Measurements from ENCODE around the gene NBAS. TPM values are rescaled to one million over a fixed set of nuclear protein-coding genes. Genes with fewer than 3 reads are reported as not detected.

Gene NBAS
- total RNA-seq, 1 experiment from 2014 or later, result 28.9 TPM

DNA sequence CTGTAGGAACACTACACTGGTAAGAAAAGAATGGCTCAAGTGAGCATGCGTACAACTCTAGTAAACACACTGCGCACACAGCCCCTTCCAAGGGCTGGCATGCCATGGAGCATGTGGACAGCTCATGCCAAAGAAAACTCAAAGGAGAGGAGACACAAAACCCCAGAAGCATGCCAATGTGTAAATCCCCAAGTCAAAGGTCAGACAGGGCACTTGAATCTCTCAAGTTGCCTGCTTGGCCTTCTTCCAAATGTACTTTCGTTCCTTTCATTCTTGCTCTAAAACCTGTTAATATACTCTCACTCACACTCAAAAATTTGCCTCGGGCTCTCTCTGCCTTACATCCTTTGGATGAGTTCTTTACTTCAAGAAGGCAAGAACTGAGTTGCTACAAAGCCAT is 365.3 kb downstream of the NBAS start:
- no peaks in the 10 kb centered on the region for H3K36me3 ChIP-seq (ENCODE audit: low read depth)
- H3K27ac ChIP-seq, result no peak overlapping the region
- peak in 1 of 2 experiments; percentile 14 for DNase-seq
- H3K9me3 ChIP-seq (ENCODE audit: insufficient read depth, low read depth), result no peaks in the 10 kb centered on the region
- H3K4me2 ChIP-seq, result no peak overlapping the region
- H2AFZ ChIP-seq, result no peak overlapping the region
- H4K20me1 ChIP-seq (ENCODE audit: insufficient read depth), result no peaks in the 10 kb centered on the region; the same call in none of the 2 replicates
- ChIA-PET POLR2A (ENCODE audit: unreplicated experiment) (no interaction called here), CTCF (no interaction called here)
- no peaks in the 10 kb centered on the region for H3F3A ChIP-seq (ENCODE audit: insufficient read depth, low read depth)
- no peaks in the 10 kb centered on the region for H3K27me3 ChIP-seq (ENCODE audit: insufficient read depth, low read depth)
- 0 out of 2 replicates have a peak, but pooled peaks cover 5% of the 10 kb centered on the region for H3K4me1 ChIP-seq (replicated peaks; ENCODE audit: insufficient read depth)
- intact Hi-C loops (cut with micrococcal nuclease; ENCODE audit: unreplicated experiment), result no loop called here
- no peaks in the 10 kb centered on the region for H3K79me2 ChIP-seq (ENCODE audit: low read depth)
- TF ChIP-seq, protein P1, sequence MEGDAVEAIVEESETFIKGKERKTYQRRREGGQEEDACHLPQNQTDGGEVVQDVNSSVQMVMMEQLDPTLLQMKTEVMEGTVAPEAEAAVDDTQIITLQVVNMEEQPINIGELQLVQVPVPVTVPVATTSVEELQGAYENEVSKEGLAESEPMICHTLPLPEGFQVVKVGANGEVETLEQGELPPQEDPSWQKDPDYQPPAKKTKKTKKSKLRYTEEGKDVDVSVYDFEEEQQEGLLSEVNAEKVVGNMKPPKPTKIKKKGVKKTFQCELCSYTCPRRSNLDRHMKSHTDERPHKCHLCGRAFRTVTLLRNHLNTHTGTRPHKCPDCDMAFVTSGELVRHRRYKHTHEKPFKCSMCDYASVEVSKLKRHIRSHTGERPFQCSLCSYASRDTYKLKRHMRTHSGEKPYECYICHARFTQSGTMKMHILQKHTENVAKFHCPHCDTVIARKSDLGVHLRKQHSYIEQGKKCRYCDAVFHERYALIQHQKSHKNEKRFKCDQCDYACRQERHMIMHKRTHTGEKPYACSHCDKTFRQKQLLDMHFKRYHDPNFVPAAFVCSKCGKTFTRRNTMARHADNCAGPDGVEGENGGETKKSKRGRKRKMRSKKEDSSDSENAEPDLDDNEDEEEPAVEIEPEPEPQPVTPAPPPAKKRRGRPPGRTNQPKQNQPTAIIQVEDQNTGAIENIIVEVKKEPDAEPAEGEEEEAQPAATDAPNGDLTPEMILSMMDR (conservative IDR thresholded peaks at IDR 0.05), result no peak
- TF ChIP-seq EZH2 (IDR thresholded peaks at IDR 0.05; ENCODE audit: low read depth), result no peak
- no TSS peak for BruUV-seq (replicated peaks)
- H3K9me2 ChIP-seq (ENCODE audit: insufficient read depth), result no peaks in the 10 kb centered on the region; the same call in 1 of the 2 replicates
- H3K4me3 ChIP-seq, result no peak overlapping the region

DNA sequence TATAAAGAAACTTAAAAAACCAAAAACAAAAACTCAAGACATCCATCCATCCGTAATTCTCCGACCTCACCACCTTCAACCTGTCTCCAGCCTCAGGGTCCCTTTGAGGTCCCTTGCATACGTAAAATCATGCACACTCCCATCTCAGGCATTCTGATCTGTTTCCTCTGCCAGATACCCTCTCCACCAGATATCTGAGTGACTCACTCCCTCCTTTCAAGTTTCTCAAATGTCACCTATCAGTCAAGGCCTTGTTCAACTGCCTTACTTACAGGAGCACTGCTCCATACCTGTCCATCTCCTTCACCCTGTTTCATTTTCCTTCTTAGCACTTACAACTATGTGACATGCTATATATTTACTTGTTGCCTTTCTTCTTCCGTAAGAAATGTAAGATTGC is 369.3 kb downstream of the NBAS start:
- H3K4me3 ChIP-seq, result no peak overlapping the region
- no peaks in the 10 kb centered on the region; the same call in 1 of the 2 replicates for H3K9me2 ChIP-seq (ENCODE audit: insufficient read depth)
- intact Hi-C loops (cut with micrococcal nuclease; ENCODE audit: unreplicated experiment), result no loop called here
- H3K4me2 ChIP-seq, result no peak overlapping the region
- H3K27me3 ChIP-seq (ENCODE audit: insufficient read depth, low read depth), result no peaks in the 10 kb centered on the region
- H4K20me1 ChIP-seq (ENCODE audit: insufficient read depth), result no peaks in the 10 kb centered on the region; the same call in 1 of the 2 replicates
- H2AFZ ChIP-seq, result no peak overlapping the region
- TF ChIP-seq EZH2 (IDR thresholded peaks at IDR 0.05; ENCODE audit: low read depth), result no peak
- TF ChIP-seq, protein P1 (conservative IDR thresholded peaks at IDR 0.05), result no peak
- no peaks in the 10 kb centered on the region for H3F3A ChIP-seq (ENCODE audit: insufficient read depth, low read depth)
- no peaks in the 10 kb centered on the region for H3K79me2 ChIP-seq (ENCODE audit: low read depth)
- ChIA-PET POLR2A (ENCODE audit: unreplicated experiment) (interaction anchor here (0.6 to 0.7 kb wide), 2 partner anchors 38 to 50 kb away, joined by 3 to 10 read pairs; no protein-coding TSS in a partner anchor), CTCF (no interaction called here)
- no peaks in the 10 kb centered on the region for H3K9me3 ChIP-seq (ENCODE audit: insufficient read depth, low read depth)
- H3K27ac ChIP-seq, result no peak overlapping the region
- H3K4me1 ChIP-seq (replicated peaks; ENCODE audit: insufficient read depth), result 0 out of 2 replicates have a peak, but pooled peaks cover 5% of the 10 kb centered on the region
- no peaks in the 10 kb centered on the region for H3K36me3 ChIP-seq (ENCODE audit: low read depth)
- DNase-seq, result peak in 1 of 2 experiments; percentile 31
- BruUV-seq (replicated peaks), result no TSS peak

DNA sequence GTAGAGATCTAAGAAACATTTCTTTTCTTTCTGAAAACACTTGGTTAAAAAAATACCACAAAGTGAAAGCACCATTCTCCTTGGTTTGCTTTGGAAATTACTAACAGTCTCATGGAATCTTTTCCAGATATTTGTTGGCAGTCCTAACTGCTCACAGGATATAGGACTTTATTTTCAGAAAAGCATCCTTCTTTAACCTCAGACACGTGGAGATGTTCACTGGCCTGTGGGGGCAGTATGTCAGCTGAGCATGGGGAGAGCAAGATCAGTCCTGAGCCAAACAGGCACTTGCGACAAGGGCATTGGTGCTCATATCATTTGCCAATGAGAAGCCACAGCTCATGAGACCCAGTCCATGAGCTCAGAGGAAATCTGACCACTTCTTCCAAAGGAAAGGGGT is 371.9 kb downstream of the NBAS start:
- H3K27me3 ChIP-seq (ENCODE audit: insufficient read depth, low read depth), result no peaks in the 10 kb centered on the region
- H3K79me2 ChIP-seq (ENCODE audit: low read depth), result no peaks in the 10 kb centered on the region
- no peaks in the 10 kb centered on the region; the same call in 1 of the 2 replicates for H4K20me1 ChIP-seq (ENCODE audit: insufficient read depth)
- H3K36me3 ChIP-seq (ENCODE audit: low read depth), result no peaks in the 10 kb centered on the region
- H2AFZ ChIP-seq, result no peak overlapping the region
- no peaks in the 10 kb centered on the region for H3F3A ChIP-seq (ENCODE audit: insufficient read depth, low read depth)
- intact Hi-C loops (cut with micrococcal nuclease; ENCODE audit: unreplicated experiment), result no loop called here
- POLR2A ChIA-PET (ENCODE audit: unreplicated experiment), result no interaction called here
- no peak overlapping the region for H3K4me3 ChIP-seq
- H3K27ac ChIP-seq, result no peak overlapping the region
- no TSS peak for BruUV-seq (replicated peaks)
- no peak overlapping the region for H3K4me2 ChIP-seq
- CTCF ChIA-PET, result no interaction called here
- H3K9me2 ChIP-seq (ENCODE audit: insufficient read depth), result no peaks in the 10 kb centered on the region; the same call in 1 of the 2 replicates
- DNase-seq, result no peak
- H3K9me3 ChIP-seq (ENCODE audit: insufficient read depth, low read depth), result no peaks in the 10 kb centered on the region
- 0 out of 2 replicates have a peak, but pooled peaks cover 5% of the 10 kb centered on the region for H3K4me1 ChIP-seq (replicated peaks; ENCODE audit: insufficient read depth)
- TF ChIP-seq, protein P1 (conservative IDR thresholded peaks at IDR 0.05), result no peak
- no peak for TF ChIP-seq EZH2 (IDR thresholded peaks at IDR 0.05; ENCODE audit: low read depth)
